DND-41 (cell line): Measurements from ENCODE around the gene IGF2BP3.

Experiments
- ATAC-seq: fragments of 200-7000 bp; cut with Tn5 transposase; 3 replicates; pipeline ENCODE4 v1.9.1; 2021; ENCODE audit warnings: low read depth; ENCODE audit not compliant: insufficient read depth
- DNase-seq: peaks from one replicate; pipeline ENCODE4 v3.0.0-alpha.2; 2020
- H2AFZ ChIP-seq: 2 replicates; pipeline ENCODE4 v1.6.0; 2012; ENCODE audit warnings: low read depth, low read length
- H3K27ac ChIP-seq: 2 replicates; pipeline ENCODE4 v1.5.1; 2012; ENCODE audit warnings: low read length, inconsistent platforms
- H3K27me3 ChIP-seq: fragments of 200-600 bp; sonication (generic); 2 replicates; pipeline ENCODE4 v1.6.0; 2012; ENCODE audit warnings: low read length, mild to moderate bottlenecking, inconsistent platforms; ENCODE audit not compliant: insufficient read depth, poor library complexity
- H3K36me3 ChIP-seq: 2 replicates; pipeline ENCODE4 v1.5.1; 2012; ENCODE audit warnings: low read length, inconsistent platforms; ENCODE audit not compliant: insufficient read depth
- H3K4me1 ChIP-seq: 2 replicates; pipeline ENCODE4 v1.5.1; 2012; ENCODE audit warnings: mild to moderate bottlenecking, low read length; ENCODE audit not compliant: insufficient read depth
- H3K4me2 ChIP-seq: 2 replicates; pipeline ENCODE4 v1.6.0; 2012; ENCODE audit warnings: mild to moderate bottlenecking, moderate library complexity, low read length, inconsistent platforms; ENCODE audit not compliant: insufficient read depth
- H3K4me3 ChIP-seq, 2 experiments: fragments of 200-600 bp in 1 of 2; shearing (Covaris generic) in 1 of 2; 2 replicates each; pipeline ENCODE4 v1.5.1; 2012 to 2016; ENCODE audit warnings: inconsistent platforms in 2 of 2, low read length in 2 of 2, mild to moderate bottlenecking in 2 of 2, low read depth in 1 of 2, moderate library complexity in 1 of 2
- H3K79me2 ChIP-seq: 2 replicates; pipeline ENCODE4 v1.6.0; 2012; ENCODE audit warnings: low read length, inconsistent platforms; ENCODE audit not compliant: insufficient read depth
- H3K9ac ChIP-seq: 2 replicates; pipeline ENCODE4 v1.6.0; 2012; ENCODE audit warnings: low read depth, mild to moderate bottlenecking, inconsistent platforms, low read length, moderate library complexity
- H3K9me3 ChIP-seq: 2 replicates; pipeline ENCODE4 v1.5.1; 2012; ENCODE audit warnings: low read length, moderate library complexity, mild to moderate bottlenecking, inconsistent platforms; ENCODE audit not compliant: insufficient read depth, severe bottlenecking
- H4K20me1 ChIP-seq: 2 replicates; pipeline ENCODE4 v1.6.0; 2012; ENCODE audit warnings: low read length; ENCODE audit not compliant: insufficient read depth
- CTCF ChIP-seq: IDR thresholded peaks from 2 replicates; pipeline ENCODE4 v1.5.1; 2012; ENCODE audit warnings: borderline replicate concordance, low read length, moderate library complexity, mild to moderate bottlenecking; ENCODE audit not compliant: poor library complexity, severe bottlenecking; ENCODE audit errors: extremely low read depth
- EZH2 ChIP-seq: IDR thresholded peaks from 3 replicates; pipeline ENCODE4 v1.6.1; 2012; ENCODE audit warnings: borderline replicate concordance, low read depth, mild to moderate bottlenecking, moderate library complexity, low read length, inconsistent platforms; ENCODE audit not compliant: severe bottlenecking

IGF2BP3 gene

GRCh38 chr7:23389701-23390100, 80.6 kb downstream of the IGF2BP3 start:
- Histone ChIP-seq H3K4me2 (no peak overlapping the region), H3K79me2 (no peaks in the 10 kb centered on the region), H2AFZ (no peak overlapping the region), H3K9me3 (no peaks in the 10 kb centered on the region), H4K20me1 (no peaks in the 10 kb centered on the region), H3K4me3 (no peak overlapping the region), H3K27ac (no peak overlapping the region), H3K27me3 (no peaks in the 10 kb centered on the region), H3K9ac (no peak overlapping the region), H3K4me1 (no peaks in the 10 kb centered on the region), H3K36me3 (no peaks in the 10 kb centered on the region)
- DNase-seq (no peak), ATAC-seq (no peak)
- TF ChIP-seq CTCF (no peak), EZH2 (no peak)

GRCh38 chr7:23387583-23387982, 82.7 kb downstream of the IGF2BP3 start:
- TF ChIP-seq CTCF (no peak), EZH2 (no peak)
- no peak overlapping the region for H3K9ac ChIP-seq

GRCh38 chr7:23385140-23385539, 85.2 kb downstream of the IGF2BP3 start:
- Histone ChIP-seq H3K27ac (no peak overlapping the region), H4K20me1 (no peaks in the 10 kb centered on the region), H3K27me3 (no peaks in the 10 kb centered on the region), H3K9me3 (no peaks in the 10 kb centered on the region), H3K4me2 (no peak overlapping the region), H3K36me3 (no peaks in the 10 kb centered on the region), H2AFZ (no peak overlapping the region), H3K4me3 (no peak overlapping the region), H3K4me1 (no peaks in the 10 kb centered on the region), H3K9ac (no peak overlapping the region), H3K79me2 (no peaks in the 10 kb centered on the region)
- TF ChIP-seq CTCF (no peak), EZH2 (no peak)
- no peak for ATAC-seq
- DNase-seq: no peak

More at GRCh38 chr7:23387583-23387982, 82.7 kb downstream of the IGF2BP3 start:
- no peak for ATAC-seq
- Histone ChIP-seq H4K20me1 (no peaks in the 10 kb centered on the region), H3K79me2 (no peaks in the 10 kb centered on the region), H3K4me2 (no peak overlapping the region), H3K36me3 (no peaks in the 10 kb centered on the region), H3K27ac (no peak overlapping the region), H3K4me3 (no peak overlapping the region), H3K27me3 (no peaks in the 10 kb centered on the region), H3K9me3 (no peaks in the 10 kb centered on the region), H3K4me1 (no peaks in the 10 kb centered on the region), H2AFZ (no peak overlapping the region)
- DNase-seq: no peak

- Histone ChIP-seq H3K9me3 (no peaks in the 10 kb centered on the region), H3K9ac (no peak overlapping the region), H3K27ac (no peak overlapping the region), H3K27me3 (no peaks in the 10 kb centered on the region), H3K4me3 (no peak overlapping the region), H2AFZ (no peak overlapping the region), H4K20me1 (no peaks in the 10 kb centered on the region), H3K4me1 (no peaks in the 10 kb centered on the region), H3K79me2 (no peaks in the 10 kb centered on the region), H3K4me2 (no peak overlapping the region), H3K36me3 (no peaks in the 10 kb centered on the region)
- TF ChIP-seq EZH2 (no peak), CTCF (no peak)
- no peak for DNase-seq
- ATAC-seq: no peak
These were observed 87.1 kb downstream of the IGF2BP3 start for GRCh38 chr7:23383225-23383624.
